Stimulated activated naive CD8-positive, alpha-beta T cell treated with anti-CD3 and anti-CD28 coated beads, Interleukin-15, amount 100 ng/mL, for 72 hours (primary cell): Measurements from ENCODE around the gene HCN2.
A peak's percentile ranks its signal among the peaks of the same experiment; 100 is the strongest.
"Not testable (repeated sequence)": the region's sequence is repeated elsewhere in the genome, so short reads cannot be mapped to it uniquely, and the experiment has no call there.

ENCODE experiments used
- ATAC-seq: fragments of 150-1000 bp; cut with Tn5 transposase; 2 replicates; pipeline ENCODE4 v1.10.0; 2021; ENCODE audit warnings: mild to moderate bottlenecking, moderate library complexity
- DNase-seq, 2 donors: peaks; one replicate each; pipeline ENCODE4 v3.0.0; 2021 to 2022
- H3K27ac Mint-ChIP-seq, 2 donors: one replicate each; pipeline ENCODE4 v1.8.0; 2022; ENCODE audit warnings: mild to moderate bottlenecking in 2 of 2, mixed read lengths in 2 of 2, moderate library complexity in 2 of 2
- H3K27me3 Mint-ChIP-seq: one replicate; pipeline ENCODE4 v1.8.0; 2022; ENCODE audit warnings: mixed read lengths
- H3K4me1 Mint-ChIP-seq: one replicate; pipeline ENCODE4 v1.8.0; 2022; ENCODE audit warnings: mild to moderate bottlenecking, mixed read lengths
- H3K4me3 Mint-ChIP-seq, 2 donors: one replicate each; pipeline ENCODE4 v1.8.0; 2022; ENCODE audit warnings: mild to moderate bottlenecking in 2 of 2, mixed read lengths in 2 of 2, moderate library complexity in 1 of 2
- H3K9me3 Mint-ChIP-seq, 2 donors: one replicate each; pipeline ENCODE4 v1.8.0; 2022; ENCODE audit warnings: mixed read lengths in 2 of 2

HCN2 gene

GRCh38 chr19:591099-591958 lies 1.6 kb downstream of the HCN2 start:
- peaks cover 70% of the 10 kb centered on the region for H3K27me3 Mint-ChIP-seq
- H3K4me3 Mint-ChIP-seq: peak overlapping the region in 1 of 2 donors; percentile 18
- DNase-seq: no peak
- no peak overlapping the region for H3K27ac Mint-ChIP-seq
- no peaks in the 10 kb centered on the region for H3K9me3 Mint-ChIP-seq
- no peak for ATAC-seq
- peaks cover 12% of the 10 kb centered on the region for H3K4me1 Mint-ChIP-seq

- H3K27ac Mint-ChIP-seq: no peak overlapping the region
- H3K4me3 Mint-ChIP-seq: no peak overlapping the region
- no peak for ATAC-seq
- no peaks in the 10 kb centered on the region for H3K9me3 Mint-ChIP-seq
- peaks cover 12% of the 10 kb centered on the region for H3K4me1 Mint-ChIP-seq
- no peak for DNase-seq
- peaks cover 66% of the 10 kb centered on the region for H3K27me3 Mint-ChIP-seq
Observed at GRCh38 chr19:592101-592500, 2.4 kb downstream of the HCN2 start.

GRCh38 chr19:593055-593454 lies 3.4 kb downstream of the HCN2 start:
- DNase-seq: no peak
- Mint-ChIP-seq H3K4me1 (peaks cover 12% of the 10 kb centered on the region), H3K9me3 (no peaks in the 10 kb centered on the region), H3K27me3 (peaks cover 62% of the 10 kb centered on the region), H3K27ac (no peak overlapping the region), H3K4me3 (no peak overlapping the region)
- no peak for ATAC-seq

- Mint-ChIP-seq H3K27me3 (peaks cover 58% of the 10 kb centered on the region), H3K27ac (no peak overlapping the region), H3K4me3 (no peak overlapping the region), H3K9me3 (no peaks in the 10 kb centered on the region), H3K4me1 (peaks cover 8% of the 10 kb centered on the region)
- ATAC-seq (no peak), DNase-seq (no peak)
Observed at GRCh38 chr19:593505-593904, 3.8 kb downstream of the HCN2 start.

GRCh38 chr19:594265-594870 lies 4.7 kb downstream of the HCN2 start:
- H3K4me3 Mint-ChIP-seq: no peak overlapping the region
- H3K27ac Mint-ChIP-seq: no peak overlapping the region
- ATAC-seq: no peak
- H3K4me1 Mint-ChIP-seq: no peaks in the 10 kb centered on the region
- H3K9me3 Mint-ChIP-seq: no peaks in the 10 kb centered on the region
- no peak for DNase-seq
- H3K27me3 Mint-ChIP-seq: peaks cover 49% of the 10 kb centered on the region

- H3K9me3 Mint-ChIP-seq: no peaks in the 10 kb centered on the region
- DNase-seq (no peak), ATAC-seq (no peak)
- no peak overlapping the region for H3K27ac Mint-ChIP-seq
- no peak overlapping the region for H3K4me3 Mint-ChIP-seq
- peaks cover 44% of the 10 kb centered on the region for H3K27me3 Mint-ChIP-seq
- H3K4me1 Mint-ChIP-seq: no peaks in the 10 kb centered on the region
Observed at GRCh38 chr19:595326-596262, 5.9 kb downstream of the HCN2 start.

GRCh38 chr19:596263-596655 lies 6.6 kb downstream of the HCN2 start:
- no peak for ATAC-seq

GRCh38 chr19:597406-598315 lies 8.0 kb downstream of the HCN2 start:
- Mint-ChIP-seq H3K4me1 (no peaks in the 10 kb centered on the region), H3K9me3 (no peaks in the 10 kb centered on the region), H3K4me3 (no peak overlapping the region), H3K27ac (no peak overlapping the region), H3K27me3 (peaks cover 23% of the 10 kb centered on the region)
- ATAC-seq (no peak), DNase-seq (peak; percentile 40 to 44)

More at GRCh38 chr19:596263-596655, 6.6 kb downstream of the HCN2 start:
- no peak for DNase-seq
- no peaks in the 10 kb centered on the region for H3K9me3 Mint-ChIP-seq
- H3K4me1 Mint-ChIP-seq: no peaks in the 10 kb centered on the region
- no peak overlapping the region for H3K4me3 Mint-ChIP-seq
- H3K27ac Mint-ChIP-seq: no peak overlapping the region
- peaks cover 37% of the 10 kb centered on the region for H3K27me3 Mint-ChIP-seq

GRCh38 chr19:601310-601709 lies 11.6 kb downstream of the HCN2 start:
- no peaks in the 10 kb centered on the region for H3K4me1 Mint-ChIP-seq
- no peak overlapping the region for H3K27ac Mint-ChIP-seq

GRCh38 chr19:601790-602189 lies 12.1 kb downstream of the HCN2 start:
- no peaks in the 10 kb centered on the region for H3K4me1 Mint-ChIP-seq
- no peak for DNase-seq
- no peaks in the 10 kb centered on the region for H3K9me3 Mint-ChIP-seq
- no peaks in the 10 kb centered on the region for H3K27me3 Mint-ChIP-seq
- ATAC-seq: no peak
- H3K27ac Mint-ChIP-seq: no peak overlapping the region
- H3K4me3 Mint-ChIP-seq: no peak overlapping the region

More at GRCh38 chr19:601310-601709, 11.6 kb downstream of the HCN2 start:
- Mint-ChIP-seq H3K4me3 (no peak overlapping the region), H3K27me3 (no peaks in the 10 kb centered on the region), H3K9me3 (no peaks in the 10 kb centered on the region)
- DNase-seq (no peak), ATAC-seq (no peak)

- H3K4me1 Mint-ChIP-seq: no peaks in the 10 kb centered on the region
- no peaks in the 10 kb centered on the region for H3K27me3 Mint-ChIP-seq
- DNase-seq (no peak), ATAC-seq (peak; percentile 10)
- H3K4me3 Mint-ChIP-seq: no peak overlapping the region
- H3K9me3 Mint-ChIP-seq: no peaks in the 10 kb centered on the region
- H3K27ac Mint-ChIP-seq: no peak overlapping the region
Observed at GRCh38 chr19:602391-603301, 13.0 kb downstream of the HCN2 start.

- not testable (repeated sequence) for H3K4me1 Mint-ChIP-seq, DNase-seq, H3K27ac Mint-ChIP-seq, H3K4me3 Mint-ChIP-seq, ATAC-seq, H3K9me3 Mint-ChIP-seq, H3K27me3 Mint-ChIP-seq
Observed at GRCh38 chr19:603302-603639, 13.6 kb downstream of the HCN2 start.

GRCh38 chr19:603779-604178 lies 14.1 kb downstream of the HCN2 start:
- not testable (repeated sequence) for H3K4me3 Mint-ChIP-seq, ATAC-seq
- DNase-seq: peak in 1 of 2 donors; percentile 41

GRCh38 chr19:604355-604754 lies 14.7 kb downstream of the HCN2 start:
- DNase-seq (peak; percentile 71), ATAC-seq (peak; percentile 75)
- Mint-ChIP-seq H3K4me3 (no peak overlapping the region), H3K9me3 (no peaks in the 10 kb centered on the region), H3K27me3 (no peaks in the 10 kb centered on the region), H3K27ac (no peak overlapping the region), H3K4me1 (no peaks in the 10 kb centered on the region)

More at GRCh38 chr19:603779-604178, 14.1 kb downstream of the HCN2 start:
- not testable (repeated sequence) for H3K4me1 Mint-ChIP-seq, H3K9me3 Mint-ChIP-seq, H3K27me3 Mint-ChIP-seq, H3K27ac Mint-ChIP-seq
